Astrocyte of the cerebellum (primary cell): ENCODE data around the gene TRAF3.

ENCODE experiments used
- DNase-seq: peaks from one replicate; pipeline ENCODE4 v3.0.0-alpha.2; 2011; ENCODE audit warnings: low read depth
- H3K4me3 ChIP-seq: 2 replicates; pipeline ENCODE4 v1.5.1; 2011; ENCODE audit warnings: mild to moderate bottlenecking, low read depth, low read length, moderate library complexity
- in situ Hi-C: cut with HindIII; loops from 2 replicates; pipeline ENCODE4 v1.10.0; 2017; ENCODE audit warnings: low sequenced_read_pairs
- TF ChIP-seq, protein P1 (sequence below): IDR thresholded peaks from 2 replicates; pipeline ENCODE4 v1.5.1; 2012; ENCODE audit warnings: low read length, low read depth, moderate library complexity, mild to moderate bottlenecking; ENCODE audit errors: missing control alignments

TRAF3 gene

DNA sequence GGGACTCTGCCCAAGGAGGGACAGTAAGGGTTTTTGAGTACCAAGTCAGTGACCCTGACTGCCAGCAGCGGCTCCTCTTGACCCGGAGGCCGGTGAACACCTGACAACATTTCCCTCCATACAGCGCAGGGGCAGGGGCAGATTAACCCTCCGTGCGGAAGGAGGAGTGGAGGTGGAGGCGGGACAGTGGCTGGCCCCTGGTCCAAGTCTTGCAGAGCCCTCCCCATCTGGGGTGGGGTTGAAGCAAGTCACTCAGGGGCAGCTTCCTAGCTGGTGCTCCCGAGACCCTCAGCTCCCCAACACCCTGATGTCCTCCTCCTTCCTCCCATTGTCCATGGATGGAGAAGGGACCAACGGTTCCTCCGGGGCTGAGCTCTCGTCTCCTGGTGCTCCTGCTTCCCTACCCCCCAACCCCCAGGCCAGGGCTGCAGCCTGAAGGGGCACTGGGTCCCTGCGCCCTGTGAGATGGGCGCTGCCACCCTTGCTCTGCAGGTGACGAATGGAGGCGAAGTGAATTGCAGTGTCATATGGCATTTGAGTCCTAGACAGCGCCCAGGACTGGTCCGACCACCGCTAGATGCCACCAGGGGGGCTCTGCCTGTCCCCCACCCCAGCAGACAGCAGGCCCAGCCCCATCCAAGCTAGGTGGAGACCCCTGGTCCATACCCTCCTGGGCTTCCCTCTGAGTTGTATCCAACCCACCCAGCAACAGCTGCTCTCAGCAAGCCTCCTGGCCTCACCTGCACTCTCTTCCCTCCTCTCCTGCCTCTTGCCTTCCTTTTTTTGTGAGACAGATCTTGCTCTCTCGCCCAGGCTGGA lies 138.3 kb downstream of the TRAF3 start:
- in situ Hi-C loops = no loop called here
- H3K4me3 ChIP-seq = no peak overlapping the region
- DNase-seq = no peak
- TF ChIP-seq, protein P1, sequence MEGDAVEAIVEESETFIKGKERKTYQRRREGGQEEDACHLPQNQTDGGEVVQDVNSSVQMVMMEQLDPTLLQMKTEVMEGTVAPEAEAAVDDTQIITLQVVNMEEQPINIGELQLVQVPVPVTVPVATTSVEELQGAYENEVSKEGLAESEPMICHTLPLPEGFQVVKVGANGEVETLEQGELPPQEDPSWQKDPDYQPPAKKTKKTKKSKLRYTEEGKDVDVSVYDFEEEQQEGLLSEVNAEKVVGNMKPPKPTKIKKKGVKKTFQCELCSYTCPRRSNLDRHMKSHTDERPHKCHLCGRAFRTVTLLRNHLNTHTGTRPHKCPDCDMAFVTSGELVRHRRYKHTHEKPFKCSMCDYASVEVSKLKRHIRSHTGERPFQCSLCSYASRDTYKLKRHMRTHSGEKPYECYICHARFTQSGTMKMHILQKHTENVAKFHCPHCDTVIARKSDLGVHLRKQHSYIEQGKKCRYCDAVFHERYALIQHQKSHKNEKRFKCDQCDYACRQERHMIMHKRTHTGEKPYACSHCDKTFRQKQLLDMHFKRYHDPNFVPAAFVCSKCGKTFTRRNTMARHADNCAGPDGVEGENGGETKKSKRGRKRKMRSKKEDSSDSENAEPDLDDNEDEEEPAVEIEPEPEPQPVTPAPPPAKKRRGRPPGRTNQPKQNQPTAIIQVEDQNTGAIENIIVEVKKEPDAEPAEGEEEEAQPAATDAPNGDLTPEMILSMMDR = no peak

DNA sequence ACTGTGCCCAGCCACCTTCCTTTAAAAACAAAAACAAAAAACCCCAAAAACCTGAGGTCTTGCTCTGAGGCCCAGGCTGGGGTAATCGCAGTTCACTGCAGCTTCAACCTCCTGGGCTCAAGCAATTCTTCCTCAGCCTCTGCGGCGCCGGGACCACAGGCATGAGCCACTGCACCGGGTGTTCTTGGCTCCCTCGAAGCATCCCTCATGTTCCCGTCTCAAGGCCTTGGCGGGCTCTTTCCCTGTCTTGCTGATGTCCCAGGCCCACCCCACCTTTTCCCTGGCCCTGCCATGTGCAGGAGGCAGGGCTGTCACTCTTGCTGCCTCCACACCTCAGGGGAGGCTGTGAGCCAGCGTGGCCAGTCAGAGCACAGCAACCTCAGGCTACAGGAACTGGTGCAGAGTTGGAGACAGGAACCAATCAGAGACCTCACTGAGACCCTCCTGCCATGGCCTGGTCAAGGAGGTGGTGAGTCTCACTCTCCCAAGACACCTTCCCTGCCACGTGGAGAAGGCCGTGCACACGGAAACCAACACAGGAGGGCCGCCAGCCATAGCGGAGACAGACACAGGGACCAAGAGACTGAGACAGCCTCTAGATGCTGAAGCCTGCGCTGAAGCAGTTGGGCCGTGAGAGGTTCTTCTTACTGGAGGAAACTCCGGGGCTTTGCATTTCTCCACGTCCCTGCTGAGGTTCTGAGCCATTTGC lies 139.3 kb downstream of the TRAF3 start:
- TF ChIP-seq, protein P1 = no peak
- in situ Hi-C loops = no loop called here
- DNase-seq = no peak
- no peak overlapping the region for H3K4me3 ChIP-seq

DNA sequence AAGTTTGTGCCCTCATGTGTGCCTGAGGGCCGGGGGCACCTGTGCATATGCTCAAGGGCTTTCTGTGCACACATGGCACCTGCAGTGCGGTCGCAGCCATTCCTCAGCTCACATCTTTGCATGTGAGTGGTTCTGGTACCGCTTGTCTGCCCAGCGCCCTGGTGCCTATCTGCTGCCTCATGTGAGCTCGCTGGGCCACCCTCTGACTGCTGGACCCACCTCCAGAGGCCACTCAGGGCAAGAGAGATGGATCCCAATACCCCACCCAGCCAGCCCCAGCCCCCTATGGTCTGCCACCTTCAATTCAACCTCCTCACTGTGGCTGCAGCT lies 139.8 kb downstream of the TRAF3 start:
- in situ Hi-C loops = no loop called here
- DNase-seq = no peak
- no peak overlapping the region for H3K4me3 ChIP-seq
- TF ChIP-seq, protein P1 = no peak

DNA sequence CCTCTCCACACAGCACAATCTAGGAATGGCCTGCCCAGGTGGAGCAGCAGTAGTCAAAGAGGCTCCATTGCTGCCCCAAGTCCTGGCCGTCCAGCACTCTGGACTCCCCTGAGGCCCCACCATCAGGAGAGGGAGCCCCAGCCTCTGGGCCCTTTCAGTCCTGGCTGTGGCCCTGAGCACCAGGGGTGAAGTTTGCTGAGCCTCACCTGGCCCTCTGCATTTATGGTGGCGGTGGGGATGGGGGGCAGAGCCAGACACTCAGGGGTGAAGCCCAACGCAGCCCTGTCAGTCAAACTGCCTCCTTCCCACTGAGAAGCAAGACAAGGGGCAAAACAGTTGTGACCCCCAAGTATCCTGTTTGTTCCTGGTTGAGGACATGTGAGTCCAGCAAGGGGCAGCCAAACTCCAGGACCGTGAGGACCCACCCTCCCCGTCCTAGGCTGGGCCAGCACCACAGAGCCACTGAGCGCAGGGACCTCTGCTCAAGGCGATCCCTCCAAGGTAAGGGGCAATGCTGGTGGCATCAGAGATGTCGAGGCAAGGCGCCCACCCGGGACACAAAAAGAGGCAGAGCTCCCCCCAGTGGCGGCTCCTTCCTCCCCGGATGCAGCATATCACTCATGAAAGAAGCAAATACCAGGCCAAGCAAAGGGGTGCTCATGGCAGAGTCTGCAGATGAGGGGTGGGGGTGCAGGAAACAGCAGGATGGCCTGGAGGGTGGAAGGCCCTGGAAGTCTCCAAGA lies 140.4 kb downstream of the TRAF3 start:
- TF ChIP-seq, protein P1 = peak; percentile 80
- H3K4me3 ChIP-seq = no peak overlapping the region
- no peak for DNase-seq
- in situ Hi-C loops = no loop called here

DNA sequence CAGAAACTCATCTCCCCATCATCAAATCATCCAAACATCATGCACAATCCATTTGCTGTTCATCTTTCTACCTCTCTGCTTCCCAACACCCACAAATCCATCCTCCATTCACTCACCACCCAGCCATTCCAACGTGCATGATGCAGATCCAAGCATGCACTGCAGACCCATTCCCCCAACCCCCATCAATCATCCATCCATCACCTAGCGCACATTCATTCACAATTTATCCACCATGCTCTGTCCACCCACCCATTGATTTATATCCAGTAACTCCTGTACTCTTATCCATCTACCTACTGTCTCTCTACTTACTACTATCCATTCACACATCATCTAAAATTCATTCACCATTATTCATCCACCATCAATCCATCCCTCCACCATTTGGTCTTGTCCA lies 141.2 kb downstream of the TRAF3 start:
- no peak overlapping the region for H3K4me3 ChIP-seq
- in situ Hi-C loops = no loop called here
- DNase-seq = no peak
- TF ChIP-seq, protein P1 = no peak

DNA sequence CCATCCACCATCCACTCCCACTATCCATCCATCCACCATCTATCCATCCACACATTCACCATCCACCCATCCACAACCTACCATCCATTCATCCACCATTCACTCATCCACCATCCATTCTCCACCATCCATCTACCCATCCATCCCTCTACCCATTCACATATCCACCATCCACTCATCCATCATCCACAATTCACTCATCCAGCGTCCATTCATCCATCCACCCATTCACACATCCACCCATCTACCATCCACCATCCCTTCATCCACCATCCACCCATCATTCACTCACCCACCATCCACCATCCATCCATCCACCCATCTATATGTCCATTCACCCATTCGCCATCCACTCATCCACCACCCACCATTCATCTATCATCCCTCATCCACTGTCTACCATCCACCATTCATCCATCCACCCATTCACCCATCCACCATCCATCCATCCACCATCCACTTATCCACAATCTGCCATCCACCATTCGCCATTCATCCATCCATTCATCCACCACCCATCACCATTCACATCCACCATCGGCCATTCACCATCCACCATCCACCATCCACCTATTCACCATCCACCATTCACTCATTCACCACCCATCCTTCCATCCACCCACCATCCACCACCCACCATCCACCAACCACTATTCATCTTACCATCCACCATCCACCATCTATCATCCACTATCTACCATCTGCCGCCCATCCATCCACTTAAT lies 143.2 kb downstream of the TRAF3 start:
- H3K4me3 ChIP-seq = no peak overlapping the region
- in situ Hi-C loops = no loop called here
- TF ChIP-seq, protein P1 = no peak
- no peak for DNase-seq
